GM18867 (cell line): ENCODE data around the gene HPGD.
A peak's percentile ranks its signal among the peaks of the same experiment; 100 is the strongest.
"Not testable (repeated sequence)": the region's sequence is repeated elsewhere in the genome, so short reads cannot be mapped to it uniquely, and the experiment has no call there.

ENCODE experiments used
- ATAC-seq: cut with Tn5 transposase; IDR thresholded peaks from one replicate; pipeline ENCODE4 v1.9.1; 2021; ENCODE audit warnings: mild to moderate bottlenecking, moderate library complexity; ENCODE audit not compliant: unreplicated experiment

Gene HPGD

GRCh38 chr4:174528226-174528625 is 5.9 kb upstream of the HPGD start:
- ATAC-seq, result no peak

DNA sequence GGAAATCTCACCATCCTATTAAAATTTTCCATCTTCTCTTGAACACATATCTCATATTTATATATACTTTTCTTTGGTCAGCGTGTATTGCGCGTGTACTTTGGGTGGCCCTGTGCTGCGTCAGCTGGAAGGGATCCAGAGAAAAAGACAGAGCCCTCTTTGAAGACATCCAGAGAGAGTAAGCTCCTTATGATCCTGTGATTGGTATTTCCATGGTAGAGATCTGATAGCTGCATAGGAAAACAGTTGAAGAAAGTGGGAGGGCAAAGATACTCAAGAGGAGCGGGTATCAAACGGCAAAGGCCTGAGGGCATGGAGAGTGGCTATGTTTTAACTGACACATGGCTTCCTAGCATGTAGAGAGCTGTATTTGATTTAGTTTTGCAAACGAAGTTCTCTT is 4.4 kb upstream of the HPGD start:
- no peak for ATAC-seq

DNA sequence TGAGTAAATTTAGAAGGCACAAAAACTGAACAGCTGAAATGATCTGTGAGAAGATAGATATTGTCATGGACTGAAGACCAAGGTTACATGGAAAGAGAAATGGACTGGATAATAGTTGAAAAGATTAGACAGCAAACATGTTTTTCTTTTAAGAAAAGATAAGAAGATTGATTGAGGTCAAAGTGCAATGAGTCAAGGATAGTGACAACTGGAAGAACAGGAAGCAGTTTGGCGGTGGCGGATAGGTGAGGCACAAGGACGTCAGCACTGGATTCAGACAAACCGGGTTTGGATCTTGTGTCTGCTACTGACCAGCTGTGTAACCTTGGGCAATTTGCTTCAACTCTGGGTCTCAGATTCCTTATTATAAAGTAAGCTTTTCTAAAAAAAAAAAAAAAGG is 2.0 kb upstream of the HPGD start:
- no peak for ATAC-seq

DNA sequence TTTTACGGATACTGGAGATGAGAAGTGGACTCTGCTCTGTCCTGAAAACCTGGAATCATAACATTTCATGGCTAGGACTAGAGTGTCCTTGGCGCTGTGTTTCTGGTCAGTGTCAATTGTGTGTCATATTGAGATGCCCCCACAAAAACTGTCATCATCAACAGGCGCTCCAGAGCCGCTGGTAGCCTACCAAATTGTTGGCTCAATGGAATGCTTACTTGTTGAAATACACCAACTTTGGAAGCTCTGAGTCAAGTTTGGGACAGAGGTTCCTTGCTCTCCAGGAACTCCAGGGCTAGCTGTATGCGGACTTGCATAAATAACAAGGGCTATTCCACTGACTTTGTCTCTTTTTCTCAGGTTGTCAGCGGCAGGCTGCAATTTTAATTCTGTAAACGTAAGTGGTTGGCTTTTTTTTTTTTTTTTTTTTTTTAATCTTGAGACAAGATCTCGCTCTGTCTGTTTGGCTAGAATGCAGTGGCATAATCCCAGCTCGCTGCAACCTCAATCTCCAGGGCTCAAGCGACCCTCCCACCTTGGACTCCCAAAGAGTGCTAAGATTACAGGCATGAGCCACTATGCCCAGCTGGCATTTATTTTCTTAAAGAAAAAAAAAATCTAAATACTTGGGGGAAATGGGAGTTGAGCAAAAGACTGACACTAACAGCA is 871 bp upstream of the HPGD start:
- no peak for ATAC-seq

DNA sequence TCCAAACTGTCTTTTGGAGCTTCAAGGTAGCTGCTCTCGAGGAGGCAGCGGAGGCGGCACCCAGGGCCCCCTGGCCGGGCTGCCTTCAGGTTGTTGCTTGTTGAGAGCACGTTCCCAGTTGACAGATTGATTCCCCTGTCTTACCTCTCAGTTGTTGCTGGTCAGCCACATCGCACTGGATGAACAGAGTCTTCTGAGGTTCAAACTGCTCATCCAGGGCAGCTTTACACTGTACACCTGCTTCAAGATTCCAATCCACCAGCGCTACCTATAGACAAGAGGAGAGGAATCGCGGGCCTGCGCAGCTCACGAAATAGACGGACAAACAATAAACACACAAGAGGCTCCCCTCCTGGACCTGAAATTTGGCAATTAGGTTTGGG is 497 bp downstream of the HPGD start:
- peak; percentile 46 for ATAC-seq

DNA sequence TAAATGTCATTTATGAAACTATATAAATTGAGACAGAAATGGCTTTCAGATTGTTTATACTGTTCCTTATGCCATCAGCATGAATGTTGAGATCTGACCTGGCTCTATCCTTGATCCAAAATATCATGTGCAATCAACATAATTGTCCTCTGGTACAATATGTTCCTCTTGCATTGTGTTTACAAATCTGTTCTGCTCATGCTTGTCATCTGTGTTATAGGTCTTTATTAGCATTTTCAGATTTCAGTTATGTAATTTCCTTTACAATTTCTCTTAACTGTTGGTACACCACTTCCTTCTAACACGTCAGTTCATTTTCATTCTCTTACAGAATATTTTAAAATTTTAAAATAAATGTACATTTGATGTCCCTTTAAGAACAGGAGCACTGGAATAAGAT is 1.6 kb downstream of the HPGD start:
- no peak for ATAC-seq

- no peak for ATAC-seq
These were observed 4.5 kb downstream of the HPGD start for GRCh38 chr4:174517502-174518445.

GRCh38 chr4:174516794-174517193 is 5.5 kb downstream of the HPGD start:
- no peak for ATAC-seq

GRCh38 chr4:174516345-174516744 is 5.9 kb downstream of the HPGD start:
- no peak for ATAC-seq

GRCh38 chr4:174512745-174513144 is 9.5 kb downstream of the HPGD start:
- ATAC-seq, result no peak

DNA sequence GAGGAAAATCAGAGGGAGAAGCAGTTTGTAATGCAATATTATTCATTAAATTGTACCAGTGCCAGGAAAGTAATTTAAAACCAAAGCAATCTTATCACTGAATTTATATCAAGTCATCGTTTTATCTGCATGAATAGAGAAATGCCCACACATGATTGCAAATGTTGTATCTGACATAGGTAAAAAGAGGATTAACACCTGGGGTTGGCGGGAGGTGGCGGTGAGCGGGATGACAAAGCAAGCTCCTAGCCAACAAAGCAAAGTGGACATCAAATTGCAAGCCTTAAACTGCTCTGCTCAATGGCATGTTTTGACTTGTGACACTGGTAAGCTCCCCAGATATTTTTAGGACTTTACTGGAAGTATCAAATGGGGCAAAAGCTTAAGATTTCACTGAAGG is 16.4 kb downstream of the HPGD start:
- ATAC-seq, result no peak

DNA sequence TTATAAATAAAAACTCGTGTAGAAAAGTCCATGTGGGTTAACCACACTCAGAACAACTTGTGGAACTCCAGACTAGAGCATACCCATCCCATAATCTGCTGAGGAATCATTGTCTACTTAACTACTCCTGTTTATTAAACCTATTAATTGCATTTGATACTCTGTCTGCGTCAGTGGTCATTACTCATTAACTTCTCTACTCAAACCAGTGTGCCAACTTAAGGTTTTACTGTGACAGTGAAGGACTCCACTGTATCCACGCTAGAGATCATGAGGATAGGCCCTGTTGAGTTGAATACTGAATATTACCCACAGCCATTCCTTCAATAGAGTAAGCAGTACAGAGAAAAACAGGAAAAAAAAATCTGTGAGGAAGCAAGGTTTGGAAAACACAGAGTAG is 17.3 kb downstream of the HPGD start:
- ATAC-seq, result no peak

DNA sequence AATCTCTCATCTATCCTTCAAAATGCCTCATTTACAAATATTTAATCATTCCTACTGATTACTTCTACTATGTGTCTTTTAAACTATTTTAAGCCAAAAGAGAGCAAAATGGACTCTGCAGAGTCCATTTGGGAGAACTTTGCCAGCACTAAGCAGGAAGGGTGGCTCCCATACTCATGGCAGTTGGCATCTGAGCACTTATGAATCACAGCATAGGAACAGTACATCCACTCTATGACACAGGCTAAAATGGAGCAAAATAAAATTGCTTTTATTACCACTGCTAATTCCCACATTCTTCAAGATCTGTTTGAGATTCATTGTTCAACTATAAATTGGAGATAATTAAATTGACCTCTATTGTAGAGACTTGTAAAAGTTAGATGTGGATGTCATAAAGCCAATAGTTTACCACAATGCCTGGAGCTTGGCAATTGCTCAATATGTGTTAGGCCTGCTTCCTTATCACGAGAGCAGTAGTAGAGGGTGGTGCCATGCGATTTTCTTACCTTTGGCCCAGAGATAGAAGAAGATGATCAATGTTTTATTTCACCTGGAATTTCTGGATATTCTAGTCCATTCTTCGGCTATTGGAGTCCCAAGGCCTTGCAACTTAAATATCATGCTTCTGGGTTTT is 19.1 kb downstream of the HPGD start:
- ATAC-seq, result no peak

- no peak for ATAC-seq
These were observed 25.5 kb downstream of the HPGD start for GRCh38 chr4:174496631-174497432.

GRCh38 chr4:174495626-174496025 is 26.7 kb downstream of the HPGD start:
- ATAC-seq, result no peak

GRCh38 chr4:174494726-174495125 is 27.6 kb downstream of the HPGD start:
- no peak for ATAC-seq

DNA sequence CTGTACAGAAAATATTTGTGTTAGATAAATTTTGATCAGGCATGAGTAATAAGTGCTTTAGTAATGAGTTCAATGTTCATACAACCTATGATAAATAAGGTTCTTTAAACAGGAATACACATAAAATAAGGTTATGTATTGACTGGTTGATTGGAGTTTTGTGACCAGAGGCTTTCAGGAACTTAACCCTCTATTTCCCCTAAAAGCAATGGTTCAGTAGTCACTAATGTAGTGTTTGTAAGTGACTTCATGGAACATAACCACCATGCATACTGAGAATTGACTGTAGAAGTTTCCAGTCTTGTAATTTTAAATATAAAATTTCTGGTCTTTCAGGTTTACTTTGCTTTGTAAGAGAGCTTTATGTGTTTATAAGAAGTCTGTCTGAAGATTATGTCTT is 28.1 kb downstream of the HPGD start:
- ATAC-seq, result no peak

GRCh38 chr4:174490451-174490961 is 31.8 kb downstream of the HPGD start:
- ATAC-seq, result no peak

DNA sequence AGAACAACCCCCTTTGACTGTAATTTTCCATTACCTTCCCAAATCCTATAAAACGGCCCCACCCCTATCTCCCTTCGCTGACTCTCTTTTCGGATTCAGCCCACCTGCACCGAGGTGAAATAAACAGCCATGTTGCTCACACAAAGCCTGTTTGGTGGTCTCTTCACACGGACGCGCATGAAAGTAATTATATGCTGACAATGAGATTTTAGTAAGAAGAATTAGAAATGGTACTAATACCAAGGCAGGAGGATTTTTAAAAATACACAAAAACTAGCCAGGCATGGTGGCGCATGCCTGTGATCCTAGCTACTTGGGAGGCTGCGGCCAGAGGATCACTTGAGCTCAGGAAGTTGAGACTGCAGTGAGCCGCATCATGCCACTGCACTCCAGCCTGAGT is 33.9 kb downstream of the HPGD start:
- not testable (repeated sequence) for ATAC-seq

GRCh38 chr4:174485025-174485424 is 37.3 kb downstream of the HPGD start:
- no peak for ATAC-seq

DNA sequence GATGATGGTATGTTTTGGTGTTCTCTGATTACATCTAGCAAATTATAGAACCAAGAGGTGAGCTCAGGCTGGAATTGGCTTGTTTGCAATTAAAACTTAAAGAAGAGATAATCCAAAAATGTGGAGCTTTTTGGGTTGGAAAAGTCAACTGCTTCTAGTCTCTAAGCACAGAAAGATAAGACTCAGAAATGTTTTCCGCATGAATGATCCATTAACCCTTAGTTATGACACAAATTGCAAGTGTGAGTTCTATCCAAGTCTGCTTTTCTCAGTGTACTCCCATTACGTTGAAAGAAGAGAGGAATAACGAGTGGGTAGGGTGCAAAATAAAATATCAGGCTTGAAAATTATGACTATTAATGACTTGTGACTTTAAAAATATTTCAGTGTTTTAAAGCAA is 38.5 kb downstream of the HPGD start:
- ATAC-seq, result no peak
